Retina (tissue), 1 donor: ENCODE results near the gene OR2A7.
"Not testable (repeated sequence)": the region's sequence is repeated elsewhere in the genome, so short reads cannot be mapped to it uniquely, and the experiment has no call there.

Experiments used
- DNase-seq: peaks from one replicate; pipeline ENCODE4 v3.0.0-alpha.2; 2016

OR2A7 gene

DNA sequence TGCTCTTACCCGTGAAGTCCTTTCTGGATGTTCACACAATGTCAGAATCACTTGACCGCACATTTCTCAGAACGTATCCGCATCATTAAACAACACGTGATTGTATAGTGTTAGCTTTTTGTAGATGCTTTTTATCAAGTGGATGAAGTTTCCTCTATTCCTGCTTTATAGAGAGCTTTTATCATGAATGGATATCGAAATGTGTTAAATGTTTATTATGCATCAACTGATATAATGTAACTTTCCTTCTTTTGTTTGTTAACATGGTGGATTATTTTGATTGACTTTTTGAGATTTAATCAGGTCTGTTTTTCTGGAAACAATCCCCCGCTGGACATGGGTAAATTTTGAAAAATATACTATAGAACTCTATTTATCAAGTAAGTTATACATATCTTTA, at the start of gene OR2A7:
Gene OR2A7, minus strand, starts transcription at position 101 of the 400 bp plus-strand sequence. CDS start 5,164 bp downstream, outside the sequence.
- DNase-seq = peak; percentile 0

DNA sequence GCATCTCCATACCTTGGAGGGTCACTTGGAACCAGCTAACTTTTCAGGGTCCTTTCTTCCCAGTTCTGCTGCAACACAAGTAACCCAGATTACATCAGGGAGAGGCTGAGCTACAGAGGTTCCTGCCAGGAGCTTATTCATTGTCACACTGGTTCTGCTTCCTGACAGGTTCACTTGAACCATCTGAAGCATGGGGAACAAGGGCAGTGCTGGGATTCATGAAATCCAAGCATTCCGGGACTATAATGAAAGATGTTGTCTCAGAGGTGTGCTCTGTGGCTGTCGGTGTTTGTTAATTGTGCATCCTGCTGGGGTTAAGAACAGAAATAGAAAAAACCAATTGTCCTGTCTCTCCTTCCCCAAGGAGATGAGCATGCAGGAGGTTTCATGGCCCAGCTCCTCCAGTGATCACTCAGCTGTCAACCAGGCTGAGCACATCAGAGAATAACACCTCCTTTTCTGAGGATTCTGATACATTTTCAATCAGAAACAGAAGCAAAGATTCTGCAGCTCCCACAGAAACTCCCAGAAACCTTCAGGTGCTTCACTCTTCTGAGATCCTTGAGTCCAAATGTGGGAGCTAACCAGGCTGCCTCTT, 47.4 kb upstream of the OR2A7 start, which contains the start of gene OR2A1:
Gene OR2A1, plus strand, starts transcription at position 548 of the 598 bp plus-strand sequence. CDS start 5,706 bp downstream, outside the sequence.
- not testable (repeated sequence) for DNase-seq

- DNase-seq = not testable (repeated sequence)
These were observed 46.6 kb upstream of the OR2A7 start for GRCh38 chr7:144311218-144311617.

- not testable (repeated sequence) for DNase-seq
These were observed 45.1 kb upstream of the OR2A7 start for GRCh38 chr7:144309702-144310101.

GRCh38 chr7:144305156-144305555, 40.6 kb upstream of the OR2A7 start:
- not testable (repeated sequence) for DNase-seq

DNA sequence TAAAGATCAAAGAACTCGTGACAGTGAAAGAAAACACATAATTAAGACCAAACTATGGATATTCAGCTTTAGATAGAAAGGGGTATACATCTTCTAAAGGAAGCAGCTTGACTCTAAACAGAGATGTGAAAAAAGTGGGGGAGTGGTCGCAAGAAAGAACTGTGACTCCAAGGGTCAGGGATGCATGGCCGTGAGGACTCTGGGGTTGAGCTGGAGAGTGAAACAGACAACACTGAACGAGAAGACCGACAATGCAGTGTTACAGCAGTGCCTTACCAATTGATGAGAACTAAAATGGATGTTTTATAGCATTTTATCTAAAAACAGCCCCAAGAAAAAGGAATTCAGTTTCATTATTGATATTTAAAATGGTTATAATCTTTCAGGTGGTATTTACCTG, 39.0 kb upstream of the OR2A7 start:
- not testable (repeated sequence) for DNase-seq

- DNase-seq = not testable (repeated sequence)
These were observed 38.1 kb upstream of the OR2A7 start for GRCh38 chr7:144302578-144303303.

GRCh38 chr7:144293794-144294499, 29.4 kb upstream of the OR2A7 start:
- not testable (repeated sequence) for DNase-seq

DNA sequence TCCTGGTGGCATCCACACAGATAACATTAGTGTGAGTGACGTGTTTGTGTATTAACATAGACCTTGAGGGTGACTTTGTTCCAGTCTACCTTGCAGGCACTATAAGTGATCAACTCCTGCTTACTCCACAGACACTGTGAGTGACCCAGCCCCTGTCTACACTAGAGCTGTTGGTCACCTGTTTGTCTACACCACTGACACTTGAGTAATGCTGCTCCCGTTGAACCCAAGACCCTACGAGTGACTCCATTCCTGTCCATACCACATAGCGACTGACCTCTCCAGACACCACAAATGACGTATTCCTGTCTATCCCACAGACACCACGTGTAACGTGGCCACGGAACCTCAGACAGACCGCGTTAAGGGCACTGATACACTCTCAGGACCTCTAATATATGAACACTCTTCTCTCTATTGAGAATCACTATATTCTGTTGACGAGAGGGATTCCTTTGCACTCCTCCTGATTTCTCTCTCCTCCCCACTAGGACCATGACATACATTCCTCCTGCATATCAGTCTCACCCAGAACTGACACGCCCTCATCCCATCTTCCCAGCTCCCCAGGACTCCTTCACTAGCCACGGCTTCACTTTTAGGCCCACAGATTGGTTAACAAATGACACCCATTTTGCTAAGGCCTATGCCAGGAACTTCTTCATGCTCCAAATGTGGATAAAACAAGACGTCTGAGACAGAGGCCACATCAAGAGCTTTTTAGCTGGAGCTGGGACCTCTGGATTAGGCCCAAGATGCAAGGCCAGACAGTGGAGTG, 28.0 kb upstream of the OR2A7 start:
- not testable (repeated sequence) for DNase-seq

DNA sequence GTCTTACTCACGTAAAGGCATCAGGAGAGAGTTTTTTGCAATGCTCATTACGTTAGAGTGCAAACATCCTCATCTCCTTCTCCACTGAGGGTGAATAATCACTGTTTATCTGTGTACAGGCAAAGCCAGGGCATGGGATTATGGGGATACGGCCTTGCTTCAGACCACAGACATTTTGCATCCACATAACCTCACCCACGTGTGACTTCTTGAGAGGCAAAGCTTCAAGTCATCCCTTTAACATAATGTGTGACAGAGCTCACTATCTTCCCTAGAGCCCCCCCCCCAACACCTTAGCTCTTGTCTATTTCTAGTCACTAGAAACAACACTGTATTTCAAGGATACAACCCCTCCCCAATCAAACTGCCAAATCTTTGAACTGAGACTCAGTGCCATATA, 27.0 kb upstream of the OR2A7 start:
- not testable (repeated sequence) for DNase-seq

DNA sequence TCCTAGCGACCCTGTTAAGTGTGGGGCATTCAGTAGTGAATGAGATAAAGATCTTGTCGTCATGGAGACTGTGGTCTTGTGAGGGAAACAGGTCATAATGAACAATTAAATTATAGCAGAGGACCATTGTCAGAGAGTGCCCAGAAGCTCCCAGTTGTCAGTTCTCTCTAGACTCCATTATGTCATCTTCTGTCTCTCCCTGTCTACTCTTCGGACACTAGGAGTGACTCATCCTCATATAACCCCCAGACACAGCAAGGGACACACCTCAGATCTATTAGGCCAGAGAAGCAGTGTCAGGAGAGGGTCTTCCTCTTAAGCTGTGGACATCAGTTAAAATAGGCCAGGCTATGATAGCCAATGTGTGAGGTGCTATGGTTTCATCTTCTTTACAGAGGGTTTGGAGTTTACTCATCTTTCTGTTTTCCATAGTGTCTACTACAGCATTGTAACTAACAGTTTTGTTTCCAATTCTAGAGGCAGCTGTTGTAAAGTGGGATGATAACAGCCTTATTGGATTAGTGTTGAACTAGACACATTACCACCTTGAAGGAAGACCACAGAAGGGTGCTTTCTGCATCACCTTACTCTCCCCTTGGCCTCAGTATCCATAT, 22.7 kb upstream of the OR2A7 start:
- DNase-seq = not testable (repeated sequence)

DNA sequence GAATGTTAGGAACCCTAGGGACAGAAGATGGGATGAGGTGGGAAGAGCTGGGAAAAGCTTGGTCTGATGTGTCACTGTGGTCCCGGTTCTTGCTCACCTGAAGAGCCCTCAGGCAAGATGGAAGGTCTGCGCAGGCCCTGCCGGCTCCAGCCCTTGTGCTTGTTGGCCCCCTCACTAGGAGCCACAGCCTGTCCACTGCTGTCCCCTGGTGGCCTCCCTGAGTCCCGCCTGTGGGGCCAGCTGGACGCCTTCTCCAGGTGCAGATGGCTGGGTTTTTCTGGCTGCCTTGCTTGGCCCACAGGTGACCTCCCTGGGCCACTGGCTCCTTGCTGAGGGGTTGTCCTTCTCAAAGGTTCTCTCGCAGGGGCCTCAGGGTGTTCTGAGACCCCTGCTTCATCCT, 19.1 kb upstream of the OR2A7 start:
- DNase-seq = not testable (repeated sequence)

GRCh38 chr7:144282490-144282889, 17.9 kb upstream of the OR2A7 start:
- not testable (repeated sequence) for DNase-seq

GRCh38 chr7:144281981-144282380, 17.4 kb upstream of the OR2A7 start:
- DNase-seq = not testable (repeated sequence)

GRCh38 chr7:144280010-144280409, 15.4 kb upstream of the OR2A7 start:
- DNase-seq = not testable (repeated sequence)

- not testable (repeated sequence) for DNase-seq
These were observed 10.7 kb upstream of the OR2A7 start for GRCh38 chr7:144275281-144275680.

DNA sequence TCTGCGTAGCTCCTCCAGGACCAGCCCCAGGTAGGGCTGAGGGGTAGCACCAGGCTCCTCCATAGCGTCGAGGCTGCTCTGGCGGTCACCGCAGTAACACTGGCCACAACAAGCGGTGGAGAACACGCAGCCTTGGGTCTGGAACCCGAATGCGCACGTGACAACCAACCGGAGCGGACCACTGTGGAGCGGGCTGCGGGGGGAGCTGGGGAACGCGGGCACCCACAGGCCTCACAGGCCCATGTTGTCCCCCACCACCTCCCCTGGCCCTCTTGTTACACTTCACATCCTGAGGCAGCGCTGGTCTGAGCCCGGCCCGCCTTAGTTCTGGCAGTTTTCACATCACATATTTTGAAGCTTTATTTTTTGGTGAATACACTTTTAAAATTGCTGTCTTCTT, 4.6 kb upstream of the OR2A7 start, which contains the start of gene CTAGE8:
Gene CTAGE8, minus strand, starts transcription at position 101 of the 400 bp plus-strand sequence. Its CDS starts 38 bp downstream, at position 63.
- DNase-seq = not testable (repeated sequence)

DNA sequence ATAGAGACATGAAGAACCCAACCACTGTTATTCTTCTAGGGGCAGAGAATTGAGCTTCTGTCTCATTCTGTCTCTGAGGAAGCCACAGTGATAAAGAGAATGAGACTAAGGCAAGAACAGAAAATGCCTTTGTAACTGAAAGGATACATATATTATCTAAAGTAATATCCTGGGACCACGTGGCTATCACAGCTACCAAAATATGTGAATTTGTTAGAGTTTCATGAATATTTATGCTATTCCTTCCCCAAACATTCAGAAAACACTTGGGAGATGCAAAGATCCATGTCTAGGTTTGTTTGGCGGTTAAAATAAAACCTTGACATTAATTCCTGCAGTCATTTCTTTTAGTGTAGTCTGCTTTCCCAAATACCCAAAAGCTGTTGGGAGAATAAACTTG, 2.5 kb downstream of the OR2A7 start:
- DNase-seq = not testable (repeated sequence)

GRCh38 chr7:144259067-144259466, 5.5 kb downstream of the OR2A7 start:
- not testable (repeated sequence) for DNase-seq

- DNase-seq = no peak
These were observed 8.5 kb downstream of the OR2A7 start for GRCh38 chr7:144256112-144256511.

GRCh38 chr7:144255471-144255897, 9.1 kb downstream of the OR2A7 start:
- DNase-seq = no peak

- not testable (repeated sequence) for DNase-seq
These were observed 12.3 kb downstream of the OR2A7 start for GRCh38 chr7:144252307-144252706.
